Measurements from ENCODE around the gene BSDC1. TPM values are rescaled to one million over a fixed set of nuclear protein-coding genes. Genes with fewer than 3 reads are reported as not detected.

BSDC1 gene
- total RNA-seq, 1 experiment from 2014 or later = 44.3 TPM

DNA sequence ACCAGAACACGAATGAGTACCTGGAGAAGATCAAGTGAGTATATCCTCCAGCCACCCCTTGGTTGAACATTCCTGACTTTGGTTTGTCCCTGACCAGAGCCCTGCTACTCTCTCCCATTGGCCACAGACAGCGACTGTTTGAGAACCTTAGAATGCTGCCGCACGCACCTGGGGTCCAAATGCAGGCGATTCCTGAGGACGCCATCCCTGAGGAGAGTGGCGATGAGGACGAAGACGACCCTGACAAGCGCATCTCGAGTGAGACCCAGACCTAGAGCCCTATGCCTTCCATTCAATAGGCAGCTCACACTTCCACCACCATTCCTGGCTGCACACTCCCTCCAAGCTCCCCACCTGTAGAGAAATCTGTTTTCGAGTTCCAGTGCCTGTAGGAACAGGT, 62.7 kb downstream of the BSDC1 start:
- Mint-ChIP-seq H3K9me3 (no peaks in the 10 kb centered on the region), H3K4me3 (no peak overlapping the region), H3K36me3 (peaks cover 61% of the 10 kb centered on the region), H3K27ac (peak overlapping the region; percentile 94), H3K4me1 (peaks cover 29% of the 10 kb centered on the region), H3K27me3 (ENCODE audit: low read depth) (no peaks in the 10 kb centered on the region)
- ChIA-PET POLR2A (interaction anchor here (0.6 to 1.8 kb wide), 6 partner anchors 9 to 382 kb away, joined by 3 to 9 read pairs (median 4); no protein-coding TSS in a partner anchor), CTCF (interaction anchor here (1.1 to 3.0 kb wide), 3 partner anchors 10 to 116 kb away, joined by 5 to 16 read pairs (median 5); no protein-coding TSS in a partner anchor)
- no peak for ATAC-seq
- DNase-seq (ENCODE audit: low spot score) = no peak
- TF ChIP-seq, protein P1, sequence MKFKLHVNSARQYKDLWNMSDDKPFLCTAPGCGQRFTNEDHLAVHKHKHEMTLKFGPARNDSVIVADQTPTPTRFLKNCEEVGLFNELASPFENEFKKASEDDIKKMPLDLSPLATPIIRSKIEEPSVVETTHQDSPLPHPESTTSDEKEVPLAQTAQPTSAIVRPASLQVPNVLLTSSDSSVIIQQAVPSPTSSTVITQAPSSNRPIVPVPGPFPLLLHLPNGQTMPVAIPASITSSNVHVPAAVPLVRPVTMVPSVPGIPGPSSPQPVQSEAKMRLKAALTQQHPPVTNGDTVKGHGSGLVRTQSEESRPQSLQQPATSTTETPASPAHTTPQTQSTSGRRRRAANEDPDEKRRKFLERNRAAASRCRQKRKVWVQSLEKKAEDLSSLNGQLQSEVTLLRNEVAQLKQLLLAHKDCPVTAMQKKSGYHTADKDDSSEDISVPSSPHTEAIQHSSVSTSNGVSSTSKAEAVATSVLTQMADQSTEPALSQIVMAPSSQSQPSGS (CRISPR knock-in tag; IDR thresholded peaks at IDR 0.05; ENCODE audit: borderline replicate concordance, low read depth) = no peak
- TF ChIP-seq ZNF138 (CRISPR knock-in tag; conservative IDR thresholded peaks at IDR 0.05) = no peak
- no peak for TF ChIP-seq ZBTB43 (CRISPR knock-in tag; IDR thresholded peaks at IDR 0.05)
- no peak for TF ChIP-seq MYBL2 (CRISPR knock-in tag; IDR thresholded peaks at IDR 0.05)
- TF ChIP-seq, protein P2, sequence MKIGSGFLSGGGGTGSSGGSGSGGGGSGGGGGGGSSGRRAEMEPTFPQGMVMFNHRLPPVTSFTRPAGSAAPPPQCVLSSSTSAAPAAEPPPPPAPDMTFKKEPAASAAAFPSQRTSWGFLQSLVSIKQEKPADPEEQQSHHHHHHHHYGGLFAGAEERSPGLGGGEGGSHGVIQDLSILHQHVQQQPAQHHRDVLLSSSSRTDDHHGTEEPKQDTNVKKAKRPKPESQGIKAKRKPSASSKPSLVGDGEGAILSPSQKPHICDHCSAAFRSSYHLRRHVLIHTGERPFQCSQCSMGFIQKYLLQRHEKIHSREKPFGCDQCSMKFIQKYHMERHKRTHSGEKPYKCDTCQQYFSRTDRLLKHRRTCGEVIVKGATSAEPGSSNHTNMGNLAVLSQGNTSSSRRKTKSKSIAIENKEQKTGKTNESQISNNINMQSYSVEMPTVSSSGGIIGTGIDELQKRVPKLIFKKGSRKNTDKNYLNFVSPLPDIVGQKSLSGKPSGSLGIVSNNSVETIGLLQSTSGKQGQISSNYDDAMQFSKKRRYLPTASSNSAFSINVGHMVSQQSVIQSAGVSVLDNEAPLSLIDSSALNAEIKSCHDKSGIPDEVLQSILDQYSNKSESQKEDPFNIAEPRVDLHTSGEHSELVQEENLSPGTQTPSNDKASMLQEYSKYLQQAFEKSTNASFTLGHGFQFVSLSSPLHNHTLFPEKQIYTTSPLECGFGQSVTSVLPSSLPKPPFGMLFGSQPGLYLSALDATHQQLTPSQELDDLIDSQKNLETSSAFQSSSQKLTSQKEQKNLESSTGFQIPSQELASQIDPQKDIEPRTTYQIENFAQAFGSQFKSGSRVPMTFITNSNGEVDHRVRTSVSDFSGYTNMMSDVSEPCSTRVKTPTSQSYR (CRISPR knock-in tag; IDR thresholded peaks at IDR 0.05) = no peak
- 0 out of 2 replicates have a peak, but pooled peaks have one; percentile 35 for TF ChIP-seq NFATC4 (CRISPR knock-in tag; IDR thresholded peaks at IDR 0.05)

DNA sequence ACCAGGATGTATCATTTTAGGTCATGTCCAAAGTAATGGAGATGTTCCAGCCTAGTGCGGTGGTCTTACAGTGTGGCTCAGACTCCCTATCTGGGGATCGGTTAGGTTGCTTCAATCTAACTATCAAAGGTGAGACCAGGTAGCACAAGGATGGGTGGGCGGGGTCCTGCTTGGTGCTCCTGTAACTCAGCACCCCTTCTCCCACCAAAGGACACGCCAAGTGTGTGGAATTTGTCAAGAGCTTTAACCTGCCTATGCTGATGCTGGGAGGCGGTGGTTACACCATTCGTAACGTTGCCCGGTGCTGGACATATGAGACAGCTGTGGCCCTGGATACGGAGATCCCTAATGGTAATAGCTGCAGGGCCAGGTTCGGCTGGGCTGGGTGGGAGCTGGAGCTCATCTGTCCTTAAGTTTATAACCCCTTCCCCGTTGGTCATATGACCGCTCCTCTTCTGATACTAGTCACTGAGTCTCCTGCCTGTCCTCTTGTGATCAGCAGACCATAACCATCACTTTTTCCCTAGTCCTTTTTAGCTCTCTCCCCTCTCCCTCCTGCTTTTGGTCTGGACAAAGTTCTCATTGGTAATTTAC, 63.6 kb downstream of the BSDC1 start:
- POLR2A ChIA-PET = interaction anchor here (1.4 kb wide), 1 partner anchor 82 kb away, joined by 5 read pairs; no protein-coding TSS in a partner anchor
- TF ChIP-seq SMAD3 (CRISPR knock-in tag; IDR thresholded peaks at IDR 0.05; ENCODE audit: borderline replicate concordance) (no peak), ERG (CRISPR knock-in tag; IDR thresholded peaks at IDR 0.05) (no peak), NR2C2 (CRISPR knock-in tag; IDR thresholded peaks at IDR 0.05) (no peak), USF2 (CRISPR knock-in tag; IDR thresholded peaks at IDR 0.05) (no peak), NFATC4 (CRISPR knock-in tag; IDR thresholded peaks at IDR 0.05) (0 out of 2 replicates have a peak, but pooled peaks have one; percentile 39)
- TF ChIP-seq, protein P3, sequence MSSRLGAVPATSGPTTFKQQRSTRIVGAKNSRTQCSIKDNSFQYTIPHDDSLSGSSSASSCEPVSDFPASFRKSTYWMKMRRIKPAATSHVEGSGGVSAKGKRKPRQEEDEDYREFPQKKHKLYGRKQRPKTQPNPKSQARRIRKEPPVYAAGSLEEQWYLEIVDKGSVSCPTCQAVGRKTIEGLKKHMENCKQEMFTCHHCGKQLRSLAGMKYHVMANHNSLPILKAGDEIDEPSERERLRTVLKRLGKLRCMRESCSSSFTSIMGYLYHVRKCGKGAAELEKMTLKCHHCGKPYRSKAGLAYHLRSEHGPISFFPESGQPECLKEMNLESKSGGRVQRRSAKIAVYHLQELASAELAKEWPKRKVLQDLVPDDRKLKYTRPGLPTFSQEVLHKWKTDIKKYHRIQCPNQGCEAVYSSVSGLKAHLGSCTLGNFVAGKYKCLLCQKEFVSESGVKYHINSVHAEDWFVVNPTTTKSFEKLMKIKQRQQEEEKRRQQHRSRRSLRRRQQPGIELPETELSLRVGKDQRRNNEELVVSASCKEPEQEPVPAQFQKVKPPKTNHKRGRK (CRISPR knock-in tag; IDR thresholded peaks at IDR 0.05; ENCODE audit: borderline replicate concordance) = no peak

More for the DNA sequence above, 63.6 kb downstream of the BSDC1 start:
- Mint-ChIP-seq H3K4me3 (no peak overlapping the region), H3K27ac (no peak overlapping the region), H3K27me3 (ENCODE audit: low read depth) (no peaks in the 10 kb centered on the region), H3K9me3 (no peaks in the 10 kb centered on the region), H3K36me3 (peaks cover 65% of the 10 kb centered on the region), H3K4me1 (peaks cover 29% of the 10 kb centered on the region)
- DNase-seq (ENCODE audit: low spot score) = no peak
- CTCF ChIA-PET = interaction anchor here (3.0 kb wide), 1 partner anchor 115 kb away, joined by 16 read pairs; no protein-coding TSS in a partner anchor
- ATAC-seq = no peak
